Measurements from ENCODE around the gene DPF3.

DNA sequence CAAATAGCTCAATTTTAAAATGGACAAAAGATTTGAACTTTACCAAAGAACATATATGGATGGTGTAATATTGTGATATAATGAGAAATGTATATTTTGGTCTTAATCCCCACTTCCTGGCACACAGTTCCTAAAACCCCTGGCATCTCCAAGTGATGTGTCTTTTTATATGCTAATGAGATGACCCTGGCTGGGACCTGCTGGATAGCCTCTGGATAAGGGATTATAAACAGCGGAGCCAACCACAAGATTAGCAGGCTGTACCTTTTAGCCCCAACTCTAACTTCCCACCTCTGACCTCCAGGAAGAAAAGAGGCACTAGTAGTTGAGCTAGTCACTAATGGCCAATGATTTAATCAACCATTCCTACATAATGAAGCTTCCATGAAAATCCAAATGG lies 130.0 kb downstream of the DPF3 start:
- TF ChIP-seq CBX2 (IDR thresholded peaks at IDR 0.05; ENCODE audit: borderline replicate concordance, low read depth) (no peak), CHD2 (IDR thresholded peaks at IDR 0.05; ENCODE audit: low read length, partially characterized antibody) (no peak), POLR2A (IDR thresholded peaks at IDR 0.05; ENCODE audit: low read length) (no peak), JUN (IDR thresholded peaks at IDR 0.05) (no peak)
- TF ChIP-seq, protein P1, sequence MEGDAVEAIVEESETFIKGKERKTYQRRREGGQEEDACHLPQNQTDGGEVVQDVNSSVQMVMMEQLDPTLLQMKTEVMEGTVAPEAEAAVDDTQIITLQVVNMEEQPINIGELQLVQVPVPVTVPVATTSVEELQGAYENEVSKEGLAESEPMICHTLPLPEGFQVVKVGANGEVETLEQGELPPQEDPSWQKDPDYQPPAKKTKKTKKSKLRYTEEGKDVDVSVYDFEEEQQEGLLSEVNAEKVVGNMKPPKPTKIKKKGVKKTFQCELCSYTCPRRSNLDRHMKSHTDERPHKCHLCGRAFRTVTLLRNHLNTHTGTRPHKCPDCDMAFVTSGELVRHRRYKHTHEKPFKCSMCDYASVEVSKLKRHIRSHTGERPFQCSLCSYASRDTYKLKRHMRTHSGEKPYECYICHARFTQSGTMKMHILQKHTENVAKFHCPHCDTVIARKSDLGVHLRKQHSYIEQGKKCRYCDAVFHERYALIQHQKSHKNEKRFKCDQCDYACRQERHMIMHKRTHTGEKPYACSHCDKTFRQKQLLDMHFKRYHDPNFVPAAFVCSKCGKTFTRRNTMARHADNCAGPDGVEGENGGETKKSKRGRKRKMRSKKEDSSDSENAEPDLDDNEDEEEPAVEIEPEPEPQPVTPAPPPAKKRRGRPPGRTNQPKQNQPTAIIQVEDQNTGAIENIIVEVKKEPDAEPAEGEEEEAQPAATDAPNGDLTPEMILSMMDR (IDR thresholded peaks at IDR 0.05), result no peak

All from A549 (cell line).